NOMO-1 treated with dmso at 0.1 percent for 144 hours (cell line): Measurements from ENCODE around the gene SOX8.
"Not testable (repeated sequence)": the region's sequence is repeated elsewhere in the genome, so short reads cannot be mapped to it uniquely, and the experiment has no call there.

Experiments used
- DNase-seq: peaks from one replicate; lab custom pipeline; 2025; ENCODE audit not compliant: unreplicated experiment; lab: John Stamatoyannopoulos, UW

The SOX8 gene

GRCh38 chr16:1021553-1022160, 40.1 kb downstream of the SOX8 start:
- DNase-seq = no peak

GRCh38 chr16:1022466-1022865, 40.9 kb downstream of the SOX8 start:
- DNase-seq = no peak

GRCh38 chr16:1024138-1024537, 42.6 kb downstream of the SOX8 start:
- no peak for DNase-seq

- not testable (repeated sequence) for DNase-seq
These were observed 43.7 kb downstream of the SOX8 start for GRCh38 chr16:1025183-1025809.

- no peak for DNase-seq
These were observed 44.6 kb downstream of the SOX8 start for GRCh38 chr16:1026057-1026783.

GRCh38 chr16:1026784-1027500, 45.4 kb downstream of the SOX8 start:
- DNase-seq = no peak

GRCh38 chr16:1027501-1027815, 45.9 kb downstream of the SOX8 start:
- no peak for DNase-seq

GRCh38 chr16:1028056-1028455, 46.5 kb downstream of the SOX8 start:
- no peak for DNase-seq

- DNase-seq = no peak
These were observed 47.1 kb downstream of the SOX8 start for GRCh38 chr16:1028524-1029258.

DNA sequence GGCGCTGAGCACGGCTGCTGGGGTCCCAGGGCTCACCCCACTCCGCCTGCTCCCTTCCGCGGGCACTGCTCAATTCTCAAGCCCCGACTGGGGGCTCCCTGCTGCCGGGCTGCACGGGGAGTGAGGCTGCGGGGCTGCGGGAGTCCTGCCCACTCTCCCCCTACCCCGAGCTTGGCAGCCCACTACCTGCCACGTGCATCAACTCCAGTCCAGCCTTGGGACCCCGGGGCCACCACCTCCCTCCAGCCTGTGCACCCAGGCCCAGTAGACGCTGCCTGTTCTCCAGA, 47.6 kb downstream of the SOX8 start:
- DNase-seq = no peak

GRCh38 chr16:1030473-1030901, 48.9 kb downstream of the SOX8 start:
- DNase-seq = no peak

GRCh38 chr16:1031666-1032065, 50.1 kb downstream of the SOX8 start:
- no peak for DNase-seq

GRCh38 chr16:1032607-1033006, 51.0 kb downstream of the SOX8 start:
- DNase-seq = no peak

DNA sequence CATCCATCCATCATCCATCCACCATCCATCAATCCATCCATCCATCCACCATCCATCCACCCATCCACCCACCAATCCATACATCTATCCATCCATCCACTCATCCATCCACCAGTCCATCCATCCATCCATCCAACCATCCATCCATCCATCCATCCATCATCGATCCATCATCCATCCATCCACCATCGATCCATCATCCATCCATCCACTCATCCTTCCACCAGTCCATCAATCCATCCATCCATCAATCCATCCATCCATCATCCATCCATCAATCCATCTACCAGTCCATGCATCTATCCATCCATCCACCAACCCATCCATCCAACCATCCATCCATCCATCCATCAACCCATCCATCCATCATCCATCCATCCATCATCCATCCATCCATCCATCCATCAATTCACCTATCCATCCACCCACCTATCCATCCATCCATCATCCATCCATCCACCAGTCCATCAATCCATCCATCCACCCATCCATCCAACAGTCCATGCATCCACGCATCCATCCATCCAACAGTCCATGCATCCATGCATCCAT, 51.6 kb downstream of the SOX8 start:
- no peak for DNase-seq

- DNase-seq = no peak
These were observed 52.9 kb downstream of the SOX8 start for GRCh38 chr16:1034230-1035065.

- DNase-seq = no peak
These were observed 53.5 kb downstream of the SOX8 start for GRCh38 chr16:1035066-1035415.

DNA sequence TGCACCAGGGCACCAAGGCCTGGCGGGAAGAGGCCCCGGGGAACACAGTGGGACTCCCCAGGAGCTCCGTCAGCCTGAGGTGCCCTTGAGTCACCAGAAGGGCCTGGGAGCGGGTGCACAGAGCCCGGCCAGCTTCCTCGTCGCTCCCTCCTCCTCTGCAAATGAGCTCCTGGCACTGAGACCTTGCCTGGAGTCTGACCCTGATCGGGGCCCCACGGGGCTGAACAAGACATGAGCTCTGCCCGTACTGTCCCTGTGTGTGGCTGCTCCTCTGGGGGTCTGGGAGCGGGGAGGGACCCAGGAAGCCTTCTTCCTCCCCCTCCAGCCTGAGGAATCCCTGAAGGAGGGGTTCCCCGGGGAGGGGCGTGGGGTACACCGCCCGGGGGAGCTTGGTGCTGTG, 54.6 kb downstream of the SOX8 start:
- no peak for DNase-seq
